ENCODE data around the gene SYNE1. TPM values are rescaled to one million over a fixed set of nuclear protein-coding genes. Genes with fewer than 3 reads are reported as not detected.

Gene SYNE1
- total and polyA plus RNA-seq, 7 experiments from 2014 or later, result 50.6 to 205 (median 161) TPM

GRCh38 chr6:152484806-152485205 is 152.4 kb downstream of the SYNE1 start:
- intact Hi-C loops (cut with micrococcal nuclease), result loop anchor here in 1 of 2 donors (5.0 kb wide), 1 partner anchor 537 kb away; no protein-coding TSS in a partner anchor
- Histone ChIP-seq H3K27ac (ENCODE audit: low read depth, low read length) (no peak overlapping the region), H3K4me1 (ENCODE audit: control insufficient read depth in 2 of 2, insufficient read depth in 2 of 2, low read length in 2 of 2) (no peaks in the 10 kb centered on the region), H3K9me3 (ENCODE audit: control insufficient read depth in 2 of 3, low read length in 3 of 3) (no peaks in the 10 kb centered on the region), H3K27me3 (ENCODE audit: control insufficient read depth in 2 of 2, insufficient read depth in 2 of 2, low read length in 2 of 2) (no peaks in the 10 kb centered on the region), H3K36me3 (ENCODE audit: control insufficient read depth in 2 of 3, insufficient read depth in 3 of 3, low read length in 3 of 3) (peaks cover 0 to 4% (median 0%) of the 10 kb centered on the region in 3 experiments), H3K4me3 (ENCODE audit: low read length) (no peak overlapping the region)
- Mint-ChIP-seq H3K27ac (no peak overlapping the region), H3K36me3 (no peaks in the 10 kb centered on the region), H3K27me3 (peaks cover 0 to 10% (median 0%) of the 10 kb centered on the region in 5 donors), H3K4me1 (no peaks in the 10 kb centered on the region), H3K9me3 (peaks cover 0 to 2% (median 0%) of the 10 kb centered on the region in 11 donors), H3K4me3 (no peak overlapping the region)
- ATAC-seq (no peak), DNase-seq (no peak)
- CTCF ChIA-PET, result no interaction called here
- POLR2A ChIA-PET, result no interaction called here

- CTCF ChIA-PET, result no interaction called here
- H3K4me3 Mint-ChIP-seq, result no peak overlapping the region
- no peak overlapping the region for H3K27ac ChIP-seq (ENCODE audit: low read depth, low read length)
- no peaks in the 10 kb centered on the region for H3K4me1 ChIP-seq (ENCODE audit: control insufficient read depth in 2 of 2, insufficient read depth in 2 of 2, low read length in 2 of 2)
- no peak overlapping the region for H3K27ac Mint-ChIP-seq
- H3K4me1 Mint-ChIP-seq, result no peaks in the 10 kb centered on the region
- intact Hi-C loops (cut with micrococcal nuclease), result no loop called here
- DNase-seq (no peak), ATAC-seq (no peak)
- POLR2A ChIA-PET, result no interaction called here
- H3K36me3 Mint-ChIP-seq, result no peaks in the 10 kb centered on the region
- H3K9me3 ChIP-seq (ENCODE audit: control insufficient read depth in 2 of 3, low read length in 3 of 3), result no peaks in the 10 kb centered on the region
- H3K4me3 ChIP-seq (ENCODE audit: low read length), result no peak overlapping the region
- peaks cover 0 to 4% (median 0%) of the 10 kb centered on the region in 3 experiments for H3K36me3 ChIP-seq (ENCODE audit: control insufficient read depth in 2 of 3, insufficient read depth in 3 of 3, low read length in 3 of 3)
- peaks cover 0 to 10% (median 0%) of the 10 kb centered on the region in 5 donors for H3K27me3 Mint-ChIP-seq
- H3K27me3 ChIP-seq (ENCODE audit: control insufficient read depth in 2 of 2, insufficient read depth in 2 of 2, low read length in 2 of 2), result no peaks in the 10 kb centered on the region
- peaks cover 0 to 2% (median 0%) of the 10 kb centered on the region in 11 donors for H3K9me3 Mint-ChIP-seq
These were observed 154.9 kb downstream of the SYNE1 start for GRCh38 chr6:152482289-152482688.

- H3K4me3 Mint-ChIP-seq, result no peak overlapping the region
- H3K9me3 ChIP-seq (ENCODE audit: control insufficient read depth in 2 of 3, low read length in 3 of 3), result no peaks in the 10 kb centered on the region
- H3K4me1 Mint-ChIP-seq, result peaks cover 0 to 1% (median 0%) of the 10 kb centered on the region in 7 donors
- no peak overlapping the region for H3K4me3 ChIP-seq (ENCODE audit: low read length)
- no peak overlapping the region for H3K27ac ChIP-seq (ENCODE audit: low read depth, low read length)
- no peak for ATAC-seq
- H3K27me3 ChIP-seq (ENCODE audit: control insufficient read depth in 2 of 2, insufficient read depth in 2 of 2, low read length in 2 of 2), result no peaks in the 10 kb centered on the region
- DNase-seq, result no peak
- intact Hi-C loops (cut with micrococcal nuclease), result no loop called here
- H3K27ac Mint-ChIP-seq, result no peak overlapping the region
- H3K9me3 Mint-ChIP-seq, result peaks cover 0 to 4% (median 1%) of the 10 kb centered on the region in 11 donors
- peaks cover 0 to 6% (median 3%) of the 10 kb centered on the region in 5 donors for H3K27me3 Mint-ChIP-seq
- H3K4me1 ChIP-seq (ENCODE audit: control insufficient read depth in 2 of 2, insufficient read depth in 2 of 2, low read length in 2 of 2), result no peaks in the 10 kb centered on the region
- CTCF ChIA-PET, result no interaction called here
- POLR2A ChIA-PET, result no interaction called here
- H3K36me3 ChIP-seq (ENCODE audit: control insufficient read depth in 2 of 3, insufficient read depth in 3 of 3, low read length in 3 of 3), result peaks cover 0 to 4% (median 0%) of the 10 kb centered on the region in 3 experiments
- H3K36me3 Mint-ChIP-seq, result no peaks in the 10 kb centered on the region
These were observed 158.7 kb downstream of the SYNE1 start for GRCh38 chr6:152478377-152479010.

- no peak for ATAC-seq
- H3K9me3 Mint-ChIP-seq, result peaks cover 0 to 4% (median 0%) of the 10 kb centered on the region in 11 donors
- H3K27ac Mint-ChIP-seq, result no peak overlapping the region
- Histone ChIP-seq H3K9me3 (ENCODE audit: control insufficient read depth in 2 of 3, low read length in 3 of 3) (no peaks in the 10 kb centered on the region), H3K27ac (ENCODE audit: low read depth, low read length) (no peak overlapping the region), H3K4me1 (ENCODE audit: control insufficient read depth in 2 of 2, insufficient read depth in 2 of 2, low read length in 2 of 2) (no peaks in the 10 kb centered on the region), H3K27me3 (ENCODE audit: control insufficient read depth in 2 of 2, insufficient read depth in 2 of 2, low read length in 2 of 2) (no peaks in the 10 kb centered on the region), H3K36me3 (ENCODE audit: control insufficient read depth in 2 of 3, insufficient read depth in 3 of 3, low read length in 3 of 3) (no peaks in the 10 kb centered on the region), H3K4me3 (ENCODE audit: low read length) (no peak overlapping the region)
- intact Hi-C loops (cut with micrococcal nuclease), result no loop called here
- POLR2A ChIA-PET, result no interaction called here
- peaks cover 0 to 1% (median 0%) of the 10 kb centered on the region in 7 donors for H3K4me1 Mint-ChIP-seq
- peaks cover 0 to 8% (median 5%) of the 10 kb centered on the region in 5 donors for H3K27me3 Mint-ChIP-seq
- no peak for DNase-seq
- CTCF ChIA-PET, result no interaction called here
- H3K4me3 Mint-ChIP-seq, result no peak overlapping the region
- no peaks in the 10 kb centered on the region for H3K36me3 Mint-ChIP-seq
These were observed 162.8 kb downstream of the SYNE1 start for GRCh38 chr6:152474354-152474753.

- no peaks in the 10 kb centered on the region for H3K4me1 ChIP-seq (ENCODE audit: control insufficient read depth in 2 of 2, insufficient read depth in 2 of 2, low read length in 2 of 2)
- H3K27ac ChIP-seq (ENCODE audit: low read depth, low read length), result no peak overlapping the region
- DNase-seq (no peak), ATAC-seq (no peak)
- peaks cover 0 to 12% (median 6%) of the 10 kb centered on the region in 5 donors for H3K27me3 Mint-ChIP-seq
- no peak overlapping the region for H3K27ac Mint-ChIP-seq
- H3K36me3 Mint-ChIP-seq, result no peaks in the 10 kb centered on the region
- H3K9me3 ChIP-seq (ENCODE audit: control insufficient read depth in 2 of 3, low read length in 3 of 3), result no peaks in the 10 kb centered on the region
- intact Hi-C loops (cut with micrococcal nuclease), result no loop called here
- peaks cover 0 to 1% (median 0%) of the 10 kb centered on the region in 7 donors for H3K4me1 Mint-ChIP-seq
- ChIA-PET CTCF (no interaction called here), POLR2A (no interaction called here)
- H3K4me3 Mint-ChIP-seq, result no peak overlapping the region
- H3K9me3 Mint-ChIP-seq, result peaks cover 0 to 4% (median 0%) of the 10 kb centered on the region in 11 donors
- H3K4me3 ChIP-seq (ENCODE audit: low read length), result no peak overlapping the region
- no peaks in the 10 kb centered on the region for H3K27me3 ChIP-seq (ENCODE audit: control insufficient read depth in 2 of 2, insufficient read depth in 2 of 2, low read length in 2 of 2)
- no peaks in the 10 kb centered on the region for H3K36me3 ChIP-seq (ENCODE audit: control insufficient read depth in 2 of 3, insufficient read depth in 3 of 3, low read length in 3 of 3)
These were observed 164.8 kb downstream of the SYNE1 start for GRCh38 chr6:152472325-152472724.

- Mint-ChIP-seq H3K4me1 (peaks cover 0 to 1% (median 0%) of the 10 kb centered on the region in 7 donors), H3K9me3 (peaks cover 0 to 4% (median 0%) of the 10 kb centered on the region in 11 donors), H3K27ac (no peak overlapping the region)
These were observed 165.5 kb downstream of the SYNE1 start for GRCh38 chr6:152471456-152472265.

More at GRCh38 chr6:152471456-152472265, 165.5 kb downstream of the SYNE1 start:
- Mint-ChIP-seq H3K27me3 (peaks cover 0 to 13% (median 6%) of the 10 kb centered on the region in 5 donors), H3K36me3 (no peaks in the 10 kb centered on the region), H3K4me3 (no peak overlapping the region)
- ATAC-seq (no peak), DNase-seq (no peak)
- H3K27me3 ChIP-seq (ENCODE audit: control insufficient read depth in 2 of 2, insufficient read depth in 2 of 2, low read length in 2 of 2), result no peaks in the 10 kb centered on the region
- no peak overlapping the region for H3K4me3 ChIP-seq (ENCODE audit: low read length)
- ChIA-PET CTCF (no interaction called here), POLR2A (no interaction called here)
- H3K36me3 ChIP-seq (ENCODE audit: control insufficient read depth in 2 of 3, insufficient read depth in 3 of 3, low read length in 3 of 3), result no peaks in the 10 kb centered on the region
- H3K9me3 ChIP-seq (ENCODE audit: control insufficient read depth in 2 of 3, low read length in 3 of 3), result no peaks in the 10 kb centered on the region
- no peak overlapping the region for H3K27ac ChIP-seq (ENCODE audit: low read depth, low read length)
- no peaks in the 10 kb centered on the region for H3K4me1 ChIP-seq (ENCODE audit: control insufficient read depth in 2 of 2, insufficient read depth in 2 of 2, low read length in 2 of 2)
- intact Hi-C loops (cut with micrococcal nuclease), result no loop called here
